GM18505 (cell line): ENCODE measurements around the gene HOXD4.

Experiments used
- ATAC-seq: cut with Tn5 transposase; IDR thresholded peaks from one replicate; pipeline ENCODE4 v1.9.1; 2021; ENCODE audit not compliant: unreplicated experiment
- POLR2A ChIP-seq: IDR thresholded peaks from 4 replicates; pipeline ENCODE4 v1.6.1; 2011; ENCODE audit warnings: borderline replicate concordance; ENCODE audit not compliant: insufficient read depth, insufficient read length; ENCODE audit errors: extremely low read depth

Gene HOXD4

GRCh38 chr2:176126929-176127773 lies 24.2 kb upstream of the HOXD4 start:
- no peak for ATAC-seq

DNA sequence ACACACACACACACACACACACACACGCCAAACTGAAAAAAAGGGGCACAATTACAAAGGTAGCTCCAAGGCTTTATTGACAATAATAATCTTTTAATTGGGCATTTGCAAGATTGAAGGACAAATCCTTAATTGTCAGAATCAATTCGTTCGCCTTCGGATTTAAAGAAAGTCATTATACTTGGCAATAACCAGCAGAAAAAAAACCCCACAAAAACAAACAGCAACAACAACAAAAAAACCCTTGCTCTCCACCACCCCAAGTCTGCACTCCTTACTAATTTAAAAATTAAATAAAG lies 23.6 kb upstream of the HOXD4 start:
- no peak for ATAC-seq
- TF ChIP-seq POLR2A: no peak

More at GRCh38 chr2:176126929-176127773, 24.2 kb upstream of the HOXD4 start:
- TF ChIP-seq POLR2A: no peak

DNA sequence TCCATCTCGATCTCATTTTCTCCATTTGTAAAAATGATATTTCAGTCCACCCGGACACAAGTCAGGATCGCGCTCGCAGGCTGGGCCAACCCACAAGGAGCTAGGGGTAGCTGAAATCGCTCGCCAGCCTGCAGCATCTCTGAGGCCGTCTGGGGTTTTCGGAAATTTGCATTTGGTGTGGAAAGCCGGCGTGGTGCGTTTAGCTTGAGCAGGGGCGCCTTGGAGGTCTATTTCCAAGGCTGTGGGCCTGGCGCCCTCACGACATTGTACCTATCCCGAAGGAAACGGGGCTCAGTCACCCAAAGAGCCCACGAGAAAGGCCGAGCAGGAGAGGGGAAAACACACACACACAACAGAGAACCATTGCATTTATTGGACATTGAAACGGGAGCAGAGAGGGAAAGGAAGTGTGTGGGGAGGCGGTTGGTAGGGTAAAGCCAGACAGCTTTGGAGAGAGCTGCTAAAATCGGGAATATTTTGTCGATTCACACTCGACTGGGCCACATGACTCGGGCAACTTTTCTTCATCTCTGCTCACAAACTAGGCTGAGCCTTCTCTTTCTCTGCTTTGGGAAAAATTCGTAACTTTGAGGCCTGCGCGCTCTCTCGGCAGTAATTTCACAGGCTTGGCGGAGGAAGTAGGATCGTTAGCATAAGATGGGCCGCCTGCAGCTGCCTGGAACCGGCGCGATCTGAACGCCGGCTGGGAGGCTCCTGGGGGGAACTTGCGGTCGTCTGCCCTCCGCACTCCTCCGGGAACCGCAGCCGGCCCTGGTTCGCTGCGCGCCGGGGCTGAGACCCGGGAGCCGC lies 23.0 kb upstream of the HOXD4 start:
- TF ChIP-seq POLR2A: no peak
- no peak for ATAC-seq

GRCh38 chr2:176128982-176129796 lies 22.2 kb upstream of the HOXD4 start, which contains the start of gene HOXD8:
HOXD8 (plus strand) TSS chr2:176129705; CDS start chr2:176130367, 662 bp downstream.
- no peak for ATAC-seq
- TF ChIP-seq POLR2A: no peak

DNA sequence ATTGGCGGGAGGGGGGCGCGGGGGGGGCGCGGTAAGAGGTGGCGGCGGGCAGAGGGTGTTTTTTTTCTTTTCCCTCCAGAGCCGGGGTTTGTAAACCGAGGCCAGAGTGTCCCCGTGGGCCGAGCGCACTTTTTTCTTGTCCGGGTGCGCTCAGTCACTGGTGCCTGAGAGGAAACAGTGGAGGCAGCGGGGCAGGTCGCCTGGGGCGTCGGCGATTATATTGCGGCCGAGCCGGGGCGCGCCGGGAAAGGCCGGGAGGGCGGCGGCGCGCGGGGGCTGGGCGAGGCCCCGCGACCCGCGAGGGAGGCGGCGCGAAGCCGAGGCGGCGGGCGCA lies 21.6 kb upstream of the HOXD4 start:
- no peak for ATAC-seq
- TF ChIP-seq POLR2A: no peak

- TF ChIP-seq POLR2A: no peak
- ATAC-seq: no peak
These were observed 21.0 kb upstream of the HOXD4 start for GRCh38 chr2:176130147-176130956.

GRCh38 chr2:176130957-176131847 lies 20.1 kb upstream of the HOXD4 start:
- ATAC-seq: no peak

GRCh38 chr2:176131848-176132158 lies 19.5 kb upstream of the HOXD4 start:
- no peak for TF ChIP-seq POLR2A

More at GRCh38 chr2:176130957-176131847, 20.1 kb upstream of the HOXD4 start:
- TF ChIP-seq POLR2A: no peak

GRCh38 chr2:176132205-176133171 lies 18.9 kb upstream of the HOXD4 start:
- no peak for ATAC-seq
- TF ChIP-seq POLR2A: no peak

More at GRCh38 chr2:176131848-176132158, 19.5 kb upstream of the HOXD4 start:
- ATAC-seq: no peak

- ATAC-seq: no peak
- TF ChIP-seq POLR2A: no peak
These were observed 18.0 kb upstream of the HOXD4 start for GRCh38 chr2:176133389-176133788.

DNA sequence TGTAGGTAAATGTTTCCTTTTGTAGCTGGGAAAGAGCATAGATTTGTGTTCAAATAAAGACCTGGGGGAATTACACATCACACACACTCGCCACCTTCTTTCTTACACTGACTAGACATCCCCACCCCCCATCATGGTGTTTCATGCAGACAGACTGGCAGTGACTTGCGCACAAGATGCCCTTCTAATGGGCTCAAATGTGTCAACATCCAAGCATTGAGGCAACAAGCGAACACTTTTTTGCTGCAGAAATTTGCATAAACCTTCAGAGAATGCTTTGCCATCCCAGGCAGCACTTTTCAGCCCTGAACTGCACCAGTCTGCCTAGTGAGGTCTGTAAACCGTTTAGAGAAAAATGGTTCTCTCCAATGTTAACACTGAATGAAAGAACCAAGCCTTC lies 17.3 kb upstream of the HOXD4 start:
- TF ChIP-seq POLR2A: no peak
- no peak for ATAC-seq
